Heart left ventricle (tissue), 16 donors: ENCODE measurements around the gene RASGEF1C. TPM values are rescaled to one million over a fixed set of nuclear protein-coding genes. Genes with fewer than 3 reads are reported as not detected.

Experiments
- ATAC-seq, 4 donors: fragments of 200-7000 bp; cut with Tn5 transposase; one replicate each; pipeline ENCODE4 v1.9.1; 2020 to 2022; ENCODE audit warnings: moderate library complexity in 4 of 4, mild to moderate bottlenecking in 3 of 4, moderate number of reproducible peaks in 1 of 4
- DNase-seq, 5 donors: peaks; one replicate each; pipeline ENCODE4 v3.0.0-alpha.2; 2020
- H3K27ac ChIP-seq, 12 donors: fragments of 200-600 bp; sonication (generic) in 4 of 12; one replicate each; pipeline versions ENCODE4 v1.5.0 to v1.8.0; 2016 to 2022; ENCODE audit warnings: mild to moderate bottlenecking in 2 of 12
- H3K27me3 ChIP-seq, 9 donors: fragments of 200-600 bp; sonication (generic) in 2 of 9; one replicate each; pipeline versions ENCODE4 v1.5.1 to v1.8.0; 2016 to 2022; ENCODE audit warnings: mild to moderate bottlenecking in 3 of 9
- H3K36me3 ChIP-seq, 9 donors: fragments of 200-600 bp; sonication (generic) in 2 of 9; one replicate each; pipeline versions ENCODE4 v1.5.0 to v1.8.0; 2018 to 2022; ENCODE audit warnings: mild to moderate bottlenecking in 2 of 9
- H3K4me1 ChIP-seq, 12 donors: fragments of 200-600 bp; sonication (generic) in 4 of 12; one replicate each; pipeline versions ENCODE4 v1.5.0 to v1.8.0; 2016 to 2022; ENCODE audit warnings: mild to moderate bottlenecking in 3 of 12
- H3K4me3 ChIP-seq, 12 donors: fragments of 200-600 bp; sonication (generic) in 4 of 12; one replicate each; pipeline versions ENCODE4 v1.5.0 to v1.8.0; 2017 to 2022; ENCODE audit warnings: mild to moderate bottlenecking in 9 of 12, moderate library complexity in 4 of 12
- H3K9me3 ChIP-seq, 12 donors: fragments of 200-600 bp; sonication (generic) in 4 of 12; one replicate each; pipeline versions ENCODE4 v1.5.0 to v1.8.0; 2016 to 2022; ENCODE audit warnings: mild to moderate bottlenecking in 1 of 12
- POLR2A ChIP-seq, 2 donors: fragments of 450-650 bp; IDR thresholded peaks; one replicate each; pipeline ENCODE4 v1.6.1; 2017; ENCODE audit warnings: antibody characterized with exemption in 2 of 2, mild to moderate bottlenecking in 2 of 2, moderate library complexity in 2 of 2
- WGBS, 4 donors: extraction: QIAGEN DNeasy Blood & Tissue Kit in 2 of 4; methylation state at CpG; one replicate each; pipeline versions ENCODE4 v1.1.5 to v1.1.7; 2013 to 2018; 5-methylcytosine and 5-hydroxymethylcytosine counted together
- intact Hi-C, 10 donors: fragments of 100-400 bp; cut with DNase I; formaldehyde crosslinking; loops; one replicate each; pipeline versions ENCODE4 v1.11.1 to v1.14.2; 2022
- polyA plus RNA-seq, 2 donors: library from polyadenylated mRNA; stranded (reverse); fragments of 200-250 nt; gene quantifications; one replicate each; pipeline ENCODE4 v1.2.3, GENCODE V29; 2013
- total RNA-seq, 9 donors: library from RNA; depleted of rRNA in 2 of 9; stranded (reverse); fragments of >200 nt in 2 of 9; fragmentation: NEBNext Ultra II Directional in 3 of 9; extraction: Animal tissue kit (Norgen Biotek cat#: 25700) in 3 of 9; gene quantifications; one replicate each; pipeline versions ENCODE4 v1.1.0 to v1.2.4, GENCODE V29; 2016 to 2023
- TF ChIP-seq, protein P1 (sequence below), 12 donors: fragments of 200-600 bp; sonication (generic) in 4 of 12; IDR thresholded peaks; one replicate each; pipeline versions ENCODE4 v1.5.0 to v1.8.0; 2018 to 2022; ENCODE audit warnings: antibody characterized with exemption in 12 of 12, mild to moderate bottlenecking in 5 of 12
- donor health status: ischemic (EF 13 %, LVEDD 7.1; RV severe dilation, severe dysfunction).
- donor health status: healthy with polysubstance abuse.
- donor health status: DM: no; HTN: yes; CAD: no.
- donor health status: DM: no; HTN: no; CAD: no.
- donor health status: ischemic (EF 25% LVEDD 6.9; RV normal size, moderate dysfunction).
- donor health status: ischemic (EF 25% LVEDD 5.7; RV mildly dilated, moderate dysfunction).
- donor health status: healthy.
- donor health status: DM: yes; HTN: yes; CAD: no.
- donor health status: ischemic (EF 35%, LVEDD 5.7; RV mildly dilated, moderate dysfunction).
- donor health status: nonischemic (EF 11% LVEDD 7.7; RV severe dilation, severe dysfunction).
- donor health status: DM: yes; HTN: yes; CAD: no.
- donor health status: PGD.
- donor health status: ischemic (EF 29% LVEDD 5.4; RV normal size, mild dysfunction).
- donor health status: nonischemic (EF 23%, LVEDD 6.1; RV moderate dilation, normal function).

RASGEF1C gene
- total and polyA plus RNA-seq, 11 donors = 0.14 to 0.75 (median 0.19) TPM; not detected in 4

DNA sequence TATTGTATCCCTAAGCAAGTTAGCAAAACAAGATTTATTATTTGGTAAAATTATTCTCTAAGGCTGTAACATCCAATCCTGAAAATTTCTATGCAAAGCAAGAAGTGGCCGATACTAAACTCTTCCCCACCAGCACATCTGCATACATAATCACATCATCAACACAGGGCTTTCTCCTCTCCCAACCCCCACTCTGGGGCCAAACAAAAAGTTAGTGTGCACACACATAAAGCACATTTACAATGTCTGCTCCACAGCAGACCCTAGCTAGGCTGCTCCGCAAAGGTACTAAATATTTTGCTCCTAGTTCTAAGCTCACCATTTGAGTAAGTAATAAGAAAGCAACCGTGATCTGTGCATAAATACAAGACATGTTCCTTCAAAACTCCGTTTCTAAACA lies 141.0 kb downstream of the RASGEF1C start:
- Histone ChIP-seq H3K4me1 (peaks cover 0 to 38% (median 15%) of the 10 kb centered on the region in 12 donors), H3K9me3 (peaks cover 0 to 6% (median 0%) of the 10 kb centered on the region in 12 donors), H3K36me3 (no peaks in the 10 kb centered on the region), H3K27me3 (no peaks in the 10 kb centered on the region), H3K4me3 (no peak overlapping the region), H3K27ac (no peak overlapping the region)
- intact Hi-C loops = no loop called here
- TF ChIP-seq POLR2A (IDR thresholded peaks at IDR 0.05) = no peak
- TF ChIP-seq, protein P1, sequence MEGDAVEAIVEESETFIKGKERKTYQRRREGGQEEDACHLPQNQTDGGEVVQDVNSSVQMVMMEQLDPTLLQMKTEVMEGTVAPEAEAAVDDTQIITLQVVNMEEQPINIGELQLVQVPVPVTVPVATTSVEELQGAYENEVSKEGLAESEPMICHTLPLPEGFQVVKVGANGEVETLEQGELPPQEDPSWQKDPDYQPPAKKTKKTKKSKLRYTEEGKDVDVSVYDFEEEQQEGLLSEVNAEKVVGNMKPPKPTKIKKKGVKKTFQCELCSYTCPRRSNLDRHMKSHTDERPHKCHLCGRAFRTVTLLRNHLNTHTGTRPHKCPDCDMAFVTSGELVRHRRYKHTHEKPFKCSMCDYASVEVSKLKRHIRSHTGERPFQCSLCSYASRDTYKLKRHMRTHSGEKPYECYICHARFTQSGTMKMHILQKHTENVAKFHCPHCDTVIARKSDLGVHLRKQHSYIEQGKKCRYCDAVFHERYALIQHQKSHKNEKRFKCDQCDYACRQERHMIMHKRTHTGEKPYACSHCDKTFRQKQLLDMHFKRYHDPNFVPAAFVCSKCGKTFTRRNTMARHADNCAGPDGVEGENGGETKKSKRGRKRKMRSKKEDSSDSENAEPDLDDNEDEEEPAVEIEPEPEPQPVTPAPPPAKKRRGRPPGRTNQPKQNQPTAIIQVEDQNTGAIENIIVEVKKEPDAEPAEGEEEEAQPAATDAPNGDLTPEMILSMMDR (IDR thresholded peaks at IDR 0.05) = no peak
- WGBS, 4 donors = 84 to 87% (median 85%) methylated on average over 4 of the region's 4 CpGs
- DNase-seq (no peak), ATAC-seq (no peak)

DNA sequence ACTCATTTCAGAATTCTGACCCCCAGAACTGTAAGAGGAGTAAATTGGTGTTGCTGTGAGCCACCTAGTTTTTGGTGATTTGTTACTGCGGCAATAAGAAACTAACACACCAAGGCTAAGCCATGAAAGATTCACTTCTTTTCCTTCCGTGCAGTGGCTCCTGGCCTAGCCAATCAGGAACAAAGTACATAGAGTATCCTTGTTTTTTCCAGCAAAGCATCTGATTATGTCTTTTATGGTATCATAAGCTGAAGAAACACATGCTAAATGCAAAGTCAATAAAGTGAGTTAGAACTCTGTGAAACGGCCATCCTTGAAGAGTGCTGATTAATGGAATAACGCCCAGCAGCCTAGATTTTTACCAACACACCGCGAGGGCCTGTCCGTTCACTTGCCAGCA lies 148.8 kb downstream of the RASGEF1C start:
- no peaks in the 10 kb centered on the region for H3K36me3 ChIP-seq
- TF ChIP-seq, protein P1 (IDR thresholded peaks at IDR 0.05) = no peak
- TF ChIP-seq POLR2A (IDR thresholded peaks at IDR 0.05) = no peak
- no peak for DNase-seq
- no peak overlapping the region for H3K4me3 ChIP-seq
- ATAC-seq = no peak
- no peaks in the 10 kb centered on the region for H3K9me3 ChIP-seq
- intact Hi-C loops = no loop called here
- H3K27ac ChIP-seq = no peak overlapping the region
- peaks cover 0 to 7% (median 0%) of the 10 kb centered on the region in 12 donors for H3K4me1 ChIP-seq
- 97 to 98% (median 98%) methylated on average over 7 of the region's 7 CpGs for whole genome bisulfite sequencing, 4 donors
- H3K27me3 ChIP-seq = no peaks in the 10 kb centered on the region

DNA sequence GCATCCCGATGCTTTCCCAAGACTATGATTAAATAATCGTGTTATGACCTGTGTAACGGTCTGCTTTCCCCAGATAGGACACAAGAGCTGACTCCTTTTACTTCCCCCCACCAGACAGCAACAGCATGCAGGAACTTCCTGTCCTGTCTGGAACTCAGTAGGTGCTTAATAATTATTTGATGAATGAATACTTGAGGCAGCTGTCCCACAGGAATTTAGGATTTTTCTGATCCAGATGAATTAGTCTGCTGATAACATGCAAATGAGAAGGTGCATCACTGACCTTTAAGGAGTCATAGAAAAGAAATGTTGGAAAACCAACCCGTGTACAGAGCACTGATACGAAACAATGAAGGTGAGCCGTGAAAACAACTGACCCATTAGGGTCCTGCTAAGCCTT lies 149.7 kb downstream of the RASGEF1C start:
- intact Hi-C loops = no loop called here
- DNase-seq (no peak), ATAC-seq (no peak)
- no peak overlapping the region for H3K4me3 ChIP-seq
- TF ChIP-seq POLR2A (IDR thresholded peaks at IDR 0.05) = no peak
- TF ChIP-seq, protein P1 (IDR thresholded peaks at IDR 0.05) = no peak
- peaks cover 0 to 7% (median 0%) of the 10 kb centered on the region in 12 donors for H3K4me1 ChIP-seq
- no peak overlapping the region for H3K27ac ChIP-seq
- 83 to 88% (median 85%) methylated on average over 6 of the region's 6 CpGs for WGBS, 4 donors
- no peaks in the 10 kb centered on the region for H3K9me3 ChIP-seq
- H3K27me3 ChIP-seq = no peaks in the 10 kb centered on the region
- H3K36me3 ChIP-seq = no peaks in the 10 kb centered on the region

DNA sequence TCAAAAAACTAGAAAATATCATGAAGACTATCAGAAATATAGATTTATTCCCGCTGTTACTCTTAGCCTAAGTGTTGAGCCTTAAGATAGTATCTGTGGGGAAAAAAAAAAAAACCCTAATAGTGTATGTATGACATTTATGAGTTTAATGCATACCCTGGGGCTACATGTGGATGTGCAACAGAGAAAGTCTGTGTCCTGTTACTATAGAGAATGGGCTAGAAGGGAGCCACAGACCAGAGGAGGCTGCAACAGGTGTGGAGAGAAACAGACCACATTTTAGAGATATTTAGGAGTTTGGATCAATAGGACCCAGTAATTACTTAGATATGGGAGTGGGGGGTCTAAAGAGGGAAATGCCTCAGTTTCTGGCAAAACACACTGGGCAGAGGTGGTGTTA lies 152.9 kb downstream of the RASGEF1C start:
- intact Hi-C loops = no loop called here
- DNase-seq = no peak
- no peak for ATAC-seq
- H3K4me1 ChIP-seq = peaks cover 0 to 12% (median 0%) of the 10 kb centered on the region in 12 donors
- no peak for TF ChIP-seq POLR2A (IDR thresholded peaks at IDR 0.05)
- TF ChIP-seq, protein P1 (IDR thresholded peaks at IDR 0.05) = no peak
- no peak overlapping the region for H3K4me3 ChIP-seq
- 93 to 100% (median 99%) methylated on average over 1 of the region's 1 CpG for WGBS, 4 donors
- H3K27me3 ChIP-seq = no peaks in the 10 kb centered on the region
- no peak overlapping the region for H3K27ac ChIP-seq
- no peaks in the 10 kb centered on the region for H3K36me3 ChIP-seq
- H3K9me3 ChIP-seq = no peaks in the 10 kb centered on the region
